ENCODE measurements around the gene LRRC36. TPM values are rescaled to one million over a fixed set of nuclear protein-coding genes. Genes with fewer than 3 reads are reported as not detected.

The LRRC36 gene
- total and polyA plus RNA-seq, 2 of the 13 experiments (the other 11 are each of a cell fraction or from before 2014, with no cell fraction given), result 0.12 to 0.15 TPM

GRCh38 chr16:67284699-67285646 is 41.6 kb upstream of the LRRC36 start (continued):
- TF ChIP-seq ZGPAT (CRISPR knock-in tag; IDR thresholded peaks at IDR 0.05) (no peak), DBP (CRISPR knock-in tag; IDR thresholded peaks at IDR 0.05; ENCODE audit: not compliant biosample characterization) (no peak), ARID4A (CRISPR knock-in tag; IDR thresholded peaks at IDR 0.05; ENCODE audit: borderline replicate concordance) (no peak), REPIN1 (CRISPR knock-in tag; IDR thresholded peaks at IDR 0.05; ENCODE audit: borderline replicate concordance, low read depth) (peak; percentile 82), NR2F1 (CRISPR knock-in tag; IDR thresholded peaks at IDR 0.05) (no peak), ZEB1 (IDR thresholded peaks at IDR 0.05; ENCODE audit: insufficient replicate concordance, low read depth) (no peak), BRD4 (CRISPR knock-in tag; IDR thresholded peaks at IDR 0.05) (no peak), TGIF2 (CRISPR knock-in tag; IDR thresholded peaks at IDR 0.05) (no peak), ZNF136 (CRISPR knock-in tag; IDR thresholded peaks at IDR 0.05; ENCODE audit: low read depth) (no peak), PATZ1 (CRISPR knock-in tag; IDR thresholded peaks at IDR 0.05) (peak; percentile 37; the same call in 1 of the 2 replicates), FOXA3 (CRISPR knock-in tag; IDR thresholded peaks at IDR 0.05) (no peak), PHB2 (IDR thresholded peaks at IDR 0.05; ENCODE audit: partially characterized antibody) (no peak), ZNF317 (CRISPR knock-in tag; IDR thresholded peaks at IDR 0.05) (no peak), ZNF510 (CRISPR knock-in tag; IDR thresholded peaks at IDR 0.05; ENCODE audit: low read depth) (no peak), ARHGAP35 (CRISPR knock-in tag; IDR thresholded peaks at IDR 0.05; ENCODE audit: borderline replicate concordance) (no peak), U2AF2 (IDR thresholded peaks at IDR 0.05; ENCODE audit: low read depth, low read length) (no peak)
